SW 1271 (cell line): ENCODE results near the gene ZNF768.
"Not testable (repeated sequence)": the region's sequence is repeated elsewhere in the genome, so short reads cannot be mapped to it uniquely, and the experiment has no call there.

Experiments
- DNase-seq, 2 experiments: peaks; one replicate each; lab custom pipeline; 2025; lab: John Stamatoyannopoulos, UW

Gene ZNF768

GRCh38 chr16:30509081-30509765 lies 17.1 kb downstream of the ZNF768 start:
- no peak for DNase-seq

- DNase-seq, result no peak
Observed at GRCh38 chr16:30503403-30504296, 22.7 kb downstream of the ZNF768 start.

- DNase-seq, result no peak
Observed at GRCh38 chr16:30499284-30499683, 27.1 kb downstream of the ZNF768 start.

GRCh38 chr16:30494709-30495108 lies 31.7 kb downstream of the ZNF768 start:
- DNase-seq, result no peak

GRCh38 chr16:30493941-30494488 lies 32.4 kb downstream of the ZNF768 start:
- DNase-seq, result no peak

- peak; percentile 58 to 85 for DNase-seq
Observed at GRCh38 chr16:30491744-30492308, 34.5 kb downstream of the ZNF768 start.

- no peak for DNase-seq
Observed at GRCh38 chr16:30491229-30491628, 35.1 kb downstream of the ZNF768 start.

GRCh38 chr16:30490210-30490609 lies 36.2 kb downstream of the ZNF768 start:
- no peak for DNase-seq

- no peak for DNase-seq
Observed at GRCh38 chr16:30488764-30489605, 37.4 kb downstream of the ZNF768 start.

GRCh38 chr16:30485818-30486436 lies 40.4 kb downstream of the ZNF768 start:
- no peak for DNase-seq

- no peak for DNase-seq
Observed at GRCh38 chr16:30484887-30485286, 41.5 kb downstream of the ZNF768 start.

GRCh38 chr16:30482366-30482765 lies 44.0 kb downstream of the ZNF768 start:
- DNase-seq, result no peak

GRCh38 chr16:30481381-30481780 lies 45.0 kb downstream of the ZNF768 start:
- DNase-seq, result no peak

GRCh38 chr16:30478766-30479478 lies 47.4 kb downstream of the ZNF768 start:
- no peak for DNase-seq

- DNase-seq, result not testable (repeated sequence)
Observed at GRCh38 chr16:30477773-30478172, 48.6 kb downstream of the ZNF768 start.

GRCh38 chr16:30476991-30477390 lies 49.4 kb downstream of the ZNF768 start:
- DNase-seq, result no peak

- no peak for DNase-seq
Observed at GRCh38 chr16:30474684-30475083, 51.7 kb downstream of the ZNF768 start.

GRCh38 chr16:30474074-30474452 lies 52.3 kb downstream of the ZNF768 start:
- no peak for DNase-seq
